T-cell (primary cell): Measurements from ENCODE around the gene KSR2. TPM values are rescaled to one million over a fixed set of nuclear protein-coding genes. Genes with fewer than 3 reads are reported as not detected.

Experiments used
- ATAC-seq, 4 experiments: fragments of 200-7000 bp in 3 of 4; fragments of 150-1000 bp in 1 of 4; cut with Tn5 transposase; replicated peaks in 1 of 4; 1 replicate in 3 of 4; 2 replicates in 1 of 4; pipeline ENCODE4 v1.10.0; 2021; ENCODE audit warnings: moderate library complexity in 3 of 4, mild to moderate bottlenecking in 2 of 4, moderate number of reproducible peaks in 1 of 4
- CTCF ChIA-PET, 2 donors: fragments of 300-600 bp; sonication (Branson Sonifier 250); formaldehyde crosslinking; loops; one replicate each; lab custom pipeline; 2022; ENCODE audit warnings: antibody characterized with exemption in 2 of 2; lab: Charles Lee
- POLR2A ChIA-PET, 2 donors: fragments of 300-600 bp; sonication (Branson Sonifier 250); formaldehyde crosslinking; loops; one replicate each; lab custom pipeline; 2022; ENCODE audit warnings: antibody characterized with exemption in 2 of 2; lab: Charles Lee
- DNase-seq, 35 experiments: peaks; one replicate each; pipeline versions ENCODE4 v3.0.0 to v3.0.0-alpha.2; 2013 to 2023
- H3K27ac ChIP-seq: one replicate; pipeline ENCODE4 v1.5.1; 2013; ENCODE audit warnings: low read length
- H3K27me3 ChIP-seq, 2 experiments: replicated peaks in 1 of 2; 1 replicate in 1 of 2; 2 replicates in 1 of 2; pipeline versions ENCODE4 v1.6.1 to v1.7.0; 2013; ENCODE audit warnings: low read length in 1 of 2, mixed read lengths in 1 of 2; ENCODE audit not compliant: control insufficient read depth in 2 of 2, insufficient read depth in 2 of 2; ENCODE audit errors: extremely low read depth in 1 of 2
- H3K36me3 ChIP-seq, 2 donors: 1 replicate in 1 of 2; 2 replicates in 1 of 2; pipeline versions ENCODE4 v1.6.1 to v1.7.0; 2013; ENCODE audit warnings: low read length in 1 of 2; ENCODE audit not compliant: control insufficient read depth in 2 of 2, insufficient read depth in 1 of 2; ENCODE audit errors: extremely low read depth in 1 of 2
- H3K4me1 ChIP-seq, 2 experiments: 1 replicate in 1 of 2; 2 replicates in 1 of 2; pipeline versions ENCODE4 v1.6.1 to v1.7.0; 2013; ENCODE audit warnings: low read length in 2 of 2, mixed read lengths in 1 of 2; ENCODE audit not compliant: insufficient read depth in 2 of 2, control insufficient read depth in 1 of 2; ENCODE audit errors: extremely low read depth in 1 of 2
- H3K4me3 ChIP-seq, 2 donors: 1 replicate in 1 of 2; 2 replicates in 1 of 2; pipeline versions ENCODE4 v1.5.1 to v1.7.0; 2013; ENCODE audit warnings: mild to moderate bottlenecking in 2 of 2, low read length in 1 of 2, moderate library complexity in 1 of 2; ENCODE audit not compliant: control insufficient read depth in 1 of 2; ENCODE audit errors: extremely low read depth in 1 of 2
- H3K9me3 ChIP-seq: 2 replicates; pipeline ENCODE4 v1.7.0; 2013
- H3K27ac Mint-ChIP-seq, 2 donors: one replicate each; pipeline ENCODE4 v1.8.0; 2020 to 2021; ENCODE audit warnings: mild to moderate bottlenecking in 2 of 2, mixed read lengths in 2 of 2
- H3K27me3 Mint-ChIP-seq, 2 donors: one replicate each; pipeline ENCODE4 v1.8.0; 2021 to 2022; ENCODE audit warnings: mixed read lengths in 2 of 2
- H3K36me3 Mint-ChIP-seq: one replicate; pipeline ENCODE4 v1.8.0; 2021; ENCODE audit warnings: mixed read lengths
- H3K4me1 Mint-ChIP-seq, 3 donors: one replicate each; pipeline ENCODE4 v1.8.0; 2020 to 2022; ENCODE audit warnings: mixed read lengths in 3 of 3, mild to moderate bottlenecking in 1 of 3
- H3K4me3 Mint-ChIP-seq, 3 donors: one replicate each; pipeline ENCODE4 v1.8.0; 2020 to 2022; ENCODE audit warnings: mild to moderate bottlenecking in 3 of 3, mixed read lengths in 3 of 3, moderate library complexity in 3 of 3
- H3K9me3 Mint-ChIP-seq, 3 donors: one replicate each; pipeline ENCODE4 v1.8.0; 2020 to 2022; ENCODE audit warnings: mixed read lengths in 3 of 3
- WGBS: methylation state at CpG from one replicate; pipeline ENCODE4 v1.1.5; 2013; ENCODE audit warnings: missing lambda C conversion rate; ENCODE audit not compliant: insufficient coverage; 5-methylcytosine and 5-hydroxymethylcytosine counted together
- total RNA-seq, 35 experiments: library from RNA in 6 of 35; stranded (reverse) in 6 of 35; fragments of 120-200 nt in 1 of 35; gene quantifications; one replicate each; pipeline versions ENCODE4 v1.2.1 to v1.2.4 and lab custom pipeline; 2013 to 2026

The KSR2 gene
- total RNA-seq, 5 donors from 2014 or later (not counting 1 experiment from before 2014, with no cell fraction given), result 0.03 to 0.10 (median 0.06) TPM

DNA sequence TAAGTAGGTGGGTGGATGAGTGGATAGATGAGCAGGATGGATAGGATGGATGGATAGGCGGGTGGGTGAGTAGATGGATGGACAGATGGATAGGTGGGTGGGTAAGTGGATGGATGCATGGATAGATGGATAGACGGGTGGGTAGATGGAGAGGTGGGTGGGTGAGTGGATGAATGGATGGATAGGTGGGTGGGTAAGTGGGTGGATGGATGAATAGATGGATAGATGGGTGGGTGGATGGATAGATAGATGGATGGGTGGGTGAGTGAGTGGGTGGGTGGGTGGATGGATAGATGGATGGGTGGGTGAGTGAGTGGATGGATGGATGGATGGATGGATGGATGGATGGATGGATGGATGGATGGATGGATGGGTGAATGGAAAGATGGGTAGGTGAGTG, 385.7 kb downstream of the KSR2 start:
- 60% methylated on average over 2 of the region's 2 CpGs for WGBS
- peaks cover 12 to 20% of the 10 kb centered on the region in 2 donors for H3K27me3 Mint-ChIP-seq

DNA sequence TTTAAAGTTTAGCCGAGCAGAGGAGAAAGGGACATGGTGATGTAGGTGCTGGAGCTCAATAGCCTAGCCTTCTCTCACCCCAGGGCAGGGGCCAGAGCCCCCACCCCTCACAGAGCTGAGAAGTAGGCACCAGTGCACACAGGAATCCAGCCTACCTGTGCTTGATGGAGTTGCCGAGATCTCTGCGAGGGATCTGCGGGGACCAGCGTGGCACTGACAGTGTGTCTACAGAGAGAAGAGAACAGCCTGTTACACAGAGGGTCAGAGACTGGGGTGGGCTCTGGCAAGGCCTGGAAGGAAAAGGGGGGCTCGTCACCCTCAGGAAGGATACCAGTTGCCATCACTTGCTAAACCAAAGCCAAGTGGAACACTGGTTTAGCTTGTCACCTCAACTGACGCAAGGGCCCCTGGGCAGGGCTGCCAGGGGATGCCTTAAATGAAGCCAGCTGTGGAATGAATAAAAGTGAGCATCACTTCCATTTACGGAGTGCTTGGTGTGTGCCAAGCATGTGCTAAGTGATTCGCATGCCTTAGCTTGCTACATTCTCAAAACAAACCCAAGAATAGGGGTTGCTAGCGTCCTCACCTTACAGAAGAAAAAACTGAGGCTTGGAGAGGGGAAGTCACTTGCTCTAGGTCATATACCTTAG, 386.5 kb downstream of the KSR2 start:
- WGBS, result 68% methylated on average over 5 of the region's 10 CpGs
- peaks cover 2 to 3% of the 10 kb centered on the region in 2 experiments for H3K27me3 ChIP-seq
- POLR2A ChIA-PET, result no interaction called here
- Mint-ChIP-seq H3K27ac (no peak overlapping the region), H3K36me3 (no peaks in the 10 kb centered on the region), H3K4me1 (no peaks in the 10 kb centered on the region), H3K4me3 (no peak overlapping the region), H3K9me3 (peaks cover 0 to 6% (median 0%) of the 10 kb centered on the region in 3 donors), H3K27me3 (peaks cover 12 to 19% of the 10 kb centered on the region in 2 donors)
- no peaks in the 10 kb centered on the region for H3K36me3 ChIP-seq
- CTCF ChIA-PET, result no interaction called here
- H3K4me3 ChIP-seq, result no peak overlapping the region
- H3K27ac ChIP-seq, result no peak overlapping the region
- DNase-seq (no peak), ATAC-seq (no peak)
- H3K9me3 ChIP-seq, result no peaks in the 10 kb centered on the region
- no peaks in the 10 kb centered on the region for H3K4me1 ChIP-seq

More for the DNA sequence above, 385.7 kb downstream of the KSR2 start:
- Histone ChIP-seq H3K4me1 (no peaks in the 10 kb centered on the region), H3K27ac (no peak overlapping the region), H3K4me3 (no peak overlapping the region), H3K9me3 (no peaks in the 10 kb centered on the region), H3K36me3 (no peaks in the 10 kb centered on the region), H3K27me3 (peaks cover 3 to 7% of the 10 kb centered on the region in 2 experiments)
- H3K9me3 Mint-ChIP-seq, result peaks cover 0 to 6% (median 0%) of the 10 kb centered on the region in 3 donors
- POLR2A ChIA-PET, result no interaction called here
- H3K27ac Mint-ChIP-seq, result no peak overlapping the region
- DNase-seq, result no peak
- no peaks in the 10 kb centered on the region for H3K36me3 Mint-ChIP-seq
- peaks cover 0 to 2% (median 0%) of the 10 kb centered on the region in 3 donors for H3K4me1 Mint-ChIP-seq
- H3K4me3 Mint-ChIP-seq, result no peak overlapping the region
- CTCF ChIA-PET, result no interaction called here
- no peak for ATAC-seq

DNA sequence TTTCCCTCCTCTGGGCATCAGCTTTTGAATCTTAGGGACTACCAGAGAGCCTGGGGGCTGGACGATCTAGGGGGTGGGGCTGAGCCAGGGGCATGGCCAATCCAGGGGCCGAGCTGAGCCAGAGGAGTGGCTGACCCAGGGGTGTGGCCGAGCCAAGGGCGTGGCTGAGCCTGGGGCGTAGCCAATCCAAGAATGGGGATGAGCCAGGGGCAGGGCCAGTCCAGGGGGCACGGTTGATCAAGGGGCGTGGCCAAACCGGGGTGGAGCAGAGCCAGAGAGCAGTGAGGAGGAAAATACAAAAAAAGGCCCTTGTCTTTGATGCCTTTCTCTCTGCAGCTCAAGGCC, 388.1 kb downstream of the KSR2 start:
- Mint-ChIP-seq H3K36me3 (no peaks in the 10 kb centered on the region), H3K4me1 (no peaks in the 10 kb centered on the region), H3K4me3 (no peak overlapping the region), H3K27ac (no peak overlapping the region), H3K27me3 (peaks cover 5 to 8% of the 10 kb centered on the region in 2 donors), H3K9me3 (peaks cover 0 to 6% (median 0%) of the 10 kb centered on the region in 3 donors)
- peaks cover 0 to 3% of the 10 kb centered on the region in 2 experiments for H3K27me3 ChIP-seq
- no peaks in the 10 kb centered on the region for H3K36me3 ChIP-seq
- H3K4me3 ChIP-seq, result no peak overlapping the region
- ChIA-PET CTCF (interaction anchor here in 1 of 2 donors (1.1 kb wide), 1 partner anchor 9 kb away, joined by 3 read pairs; no protein-coding TSS in a partner anchor), POLR2A (no interaction called here)
- H3K27ac ChIP-seq, result no peak overlapping the region
- H3K9me3 ChIP-seq, result no peaks in the 10 kb centered on the region
- no peaks in the 10 kb centered on the region for H3K4me1 ChIP-seq
- DNase-seq (no peak), ATAC-seq (no peak)
- WGBS, result 14% methylated on average over 8 of the region's 8 CpGs

DNA sequence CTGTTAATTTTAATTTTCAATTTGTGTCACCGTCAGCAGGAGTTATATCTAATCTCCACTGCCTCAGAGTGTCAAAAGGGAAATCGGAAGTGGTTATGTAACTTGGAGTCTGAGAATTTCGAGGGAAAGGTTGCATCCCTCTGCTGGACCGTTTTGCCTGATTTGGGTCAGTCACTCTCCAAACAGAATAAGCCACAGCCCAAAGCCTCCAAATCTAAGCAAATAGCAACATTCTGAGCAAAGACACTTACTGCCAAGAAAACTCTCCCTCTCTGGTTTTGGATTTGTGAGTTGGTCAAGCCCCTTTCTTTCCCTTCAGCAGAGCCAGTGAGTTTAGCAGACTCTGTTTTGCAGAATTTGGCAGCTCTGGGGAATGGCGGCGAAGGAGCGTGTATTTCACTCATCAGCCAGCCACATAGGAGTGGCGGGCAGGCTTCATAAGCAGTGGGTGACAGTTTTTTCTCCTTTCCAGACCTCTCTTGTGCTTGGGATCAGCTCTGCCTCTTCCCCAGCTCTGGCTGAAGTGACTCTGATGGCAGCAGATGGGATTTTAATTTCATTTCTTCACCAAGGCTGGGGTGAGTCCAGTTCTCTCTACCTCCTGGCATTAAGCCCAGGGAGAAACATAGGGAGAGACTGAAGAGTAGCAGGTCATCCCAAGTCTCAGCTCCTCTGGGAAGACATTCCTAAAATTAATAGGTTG, 388.6 kb downstream of the KSR2 start:
- POLR2A ChIA-PET, result no interaction called here
- Histone ChIP-seq H3K36me3 (no peaks in the 10 kb centered on the region), H3K27me3 (peaks cover 0 to 3% of the 10 kb centered on the region in 2 experiments), H3K27ac (no peak overlapping the region), H3K9me3 (no peaks in the 10 kb centered on the region), H3K4me1 (no peaks in the 10 kb centered on the region), H3K4me3 (no peak overlapping the region)
- Mint-ChIP-seq H3K36me3 (no peaks in the 10 kb centered on the region), H3K27me3 (peaks cover 5 to 9% of the 10 kb centered on the region in 2 donors), H3K4me3 (no peak overlapping the region), H3K4me1 (no peaks in the 10 kb centered on the region), H3K27ac (no peak overlapping the region), H3K9me3 (peaks cover 0 to 7% (median 0%) of the 10 kb centered on the region in 3 donors)
- no peak for DNase-seq
- WGBS, result 97% methylated on average over 4 of the region's 8 CpGs
- ATAC-seq, result no peak
- CTCF ChIA-PET, result interaction anchor here in 1 of 2 donors (1.1 kb wide), 1 partner anchor 9 kb away, joined by 3 read pairs; no protein-coding TSS in a partner anchor

DNA sequence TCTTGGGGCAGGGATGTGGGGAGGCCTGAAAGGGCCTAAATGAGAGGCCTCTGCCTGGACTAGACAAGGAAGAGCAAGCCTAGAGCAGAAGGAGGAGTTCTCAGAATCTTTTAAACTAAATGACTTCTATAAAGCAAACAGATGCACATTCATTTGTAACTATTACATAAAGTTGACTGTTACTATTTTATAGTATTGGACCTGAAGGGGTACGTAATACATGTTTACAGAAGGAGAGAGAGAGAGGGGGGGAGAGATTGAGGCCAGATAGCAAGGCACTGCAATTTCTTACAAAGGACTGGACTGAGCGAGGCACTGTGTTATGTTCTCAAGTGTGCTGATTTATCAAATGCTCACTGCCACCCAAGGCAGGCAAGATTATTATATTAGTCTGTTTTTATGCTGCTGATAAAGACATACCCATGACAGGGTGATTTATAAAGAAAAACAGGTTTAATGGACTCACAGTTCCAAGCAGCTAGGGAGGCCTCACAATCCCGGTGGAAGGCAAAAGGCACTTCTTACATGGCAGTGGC, 391.6 kb downstream of the KSR2 start:
- ATAC-seq (no peak), DNase-seq (no peak)
- Histone ChIP-seq H3K27ac (no peak overlapping the region), H3K9me3 (no peaks in the 10 kb centered on the region), H3K4me3 (no peak overlapping the region), H3K4me1 (no peaks in the 10 kb centered on the region), H3K36me3 (no peaks in the 10 kb centered on the region), H3K27me3 (no peaks in the 10 kb centered on the region)
- Mint-ChIP-seq H3K4me3 (no peak overlapping the region), H3K27ac (no peak overlapping the region), H3K9me3 (peaks cover 0 to 10% (median 0%) of the 10 kb centered on the region in 3 donors), H3K4me1 (no peaks in the 10 kb centered on the region), H3K36me3 (no peaks in the 10 kb centered on the region), H3K27me3 (peaks cover 2 to 5% of the 10 kb centered on the region in 2 donors)
- WGBS, result 63% methylated on average over 1 of the region's 3 CpGs
- ChIA-PET POLR2A (no interaction called here), CTCF (no interaction called here)

DNA sequence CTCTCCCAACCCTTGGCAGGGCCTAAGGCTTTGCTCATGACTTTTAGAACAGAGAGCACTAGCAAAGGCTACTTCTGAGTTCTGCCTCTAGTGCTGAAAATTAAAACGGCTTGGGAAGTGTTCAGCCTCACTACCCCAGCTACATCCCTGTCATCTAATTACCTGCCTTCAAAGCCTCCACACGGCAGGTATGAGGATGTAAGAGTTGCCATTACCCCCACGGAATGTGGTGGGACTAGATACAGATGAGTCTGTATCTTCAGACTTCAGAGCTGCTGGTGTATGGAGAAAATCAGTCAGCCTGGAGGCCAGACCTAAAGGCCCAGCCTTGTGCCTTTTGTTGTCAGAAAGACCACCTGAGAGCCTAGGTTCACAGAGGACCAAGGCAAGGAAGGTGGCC, 392.7 kb downstream of the KSR2 start:
- H3K27ac Mint-ChIP-seq, result no peak overlapping the region
- Histone ChIP-seq H3K4me1 (no peaks in the 10 kb centered on the region), H3K27ac (no peak overlapping the region), H3K4me3 (no peak overlapping the region), H3K9me3 (no peaks in the 10 kb centered on the region), H3K27me3 (peaks cover 0 to 3% of the 10 kb centered on the region in 2 experiments), H3K36me3 (no peaks in the 10 kb centered on the region)
- WGBS, result no CpG with 5 or more reads among the region's 3 CpGs
- POLR2A ChIA-PET, result no interaction called here
- no peak for ATAC-seq
- H3K4me1 Mint-ChIP-seq, result no peaks in the 10 kb centered on the region
- H3K36me3 Mint-ChIP-seq, result no peaks in the 10 kb centered on the region
- peaks cover 0 to 10% (median 0%) of the 10 kb centered on the region in 3 donors for H3K9me3 Mint-ChIP-seq
- H3K27me3 Mint-ChIP-seq, result peaks cover 3 to 5% of the 10 kb centered on the region in 2 donors
- CTCF ChIA-PET, result no interaction called here
- no peak for DNase-seq
- H3K4me3 Mint-ChIP-seq, result no peak overlapping the region
